ENCODE data around the gene ERLEC1.
A peak's percentile ranks its signal among the peaks of the same experiment; 100 is the strongest.

ERLEC1 gene

GRCh38 chr2:53786352-53786704 is 516 bp upstream of the ERLEC1 start:
- peak overlapping the region; percentile 90 for H3K9ac ChIP-seq (ENCODE audit: low read depth, low read length, poor library complexity)
- no peak overlapping the region for H4K91ac ChIP-seq (ENCODE audit: low read depth, low read length, poor library complexity)
- peaks cover 0 to 20% of the 10 kb centered on the region in 2 donors for H3K36me3 ChIP-seq (replicated peaks in 1 of 2; ENCODE audit: control insufficient read depth in 2 of 2, insufficient read depth in 2 of 2, low read length in 2 of 2)
- peak overlapping the region; percentile 91 for H3K27ac ChIP-seq (replicated peaks; ENCODE audit: low read length)
- H3K9me3 ChIP-seq (replicated peaks in 1 of 2; ENCODE audit: control insufficient read depth in 2 of 2, insufficient read depth in 1 of 2, low read depth in 1 of 2, low read length in 2 of 2): no peaks in the 10 kb centered on the region
- WGBS, 2 donors (ENCODE audit: extremely low coverage in 2 of 2, insufficient read length in 2 of 2, insufficient replicate concordance in 1 of 2): no CpG with 5 or more reads among the region's 18 CpGs
- no peaks in the 10 kb centered on the region for H3K27me3 ChIP-seq (ENCODE audit: control insufficient read depth in 3 of 3, insufficient read depth in 3 of 3, low read depth in 1 of 3, low read length in 3 of 3)
- peak overlapping the region; percentile 58 for H3K4me2 ChIP-seq (ENCODE audit: insufficient read depth, low read length, poor library complexity, severe bottlenecking)
- peak overlapping the region; percentile 77 for H3K14ac ChIP-seq (ENCODE audit: low read length)
- no peak overlapping the region for H3K4ac ChIP-seq (ENCODE audit: low read length)
- H2BK5ac ChIP-seq (ENCODE audit: low read length): peak overlapping the region; percentile 33
- no peak overlapping the region for H4K8ac ChIP-seq (ENCODE audit: low read depth, low read length)
- H2BK15ac ChIP-seq (ENCODE audit: low read length): no peak overlapping the region
- no peak overlapping the region for H2BK12ac ChIP-seq (ENCODE audit: low read length)
- peak overlapping the region; percentile 84 for H3K18ac ChIP-seq (ENCODE audit: low read length)
- peaks cover 9 to 14% of the 10 kb centered on the region in 2 donors for H3K4me1 ChIP-seq (ENCODE audit: control insufficient read depth in 2 of 2, insufficient read depth in 1 of 2, low read depth in 1 of 2, low read length in 2 of 2)
- no peak for DNase-seq (ENCODE audit: low spot score)
- peak overlapping the region; percentile 59 to 94 for H3K4me3 ChIP-seq (ENCODE audit: low read length in 2 of 2)
- no peak overlapping the region for H2AK5ac ChIP-seq (ENCODE audit: low read depth, low read length)
- H3K23ac ChIP-seq (ENCODE audit: low read depth, low read length, poor library complexity): peak overlapping the region; percentile 92
- H2BK120ac ChIP-seq (ENCODE audit: low read depth, low read length): no peak overlapping the region
- peaks cover 7% of the 10 kb centered on the region for H3K79me1 ChIP-seq (ENCODE audit: low read depth, low read length)
- peak overlapping the region; percentile 96 for H2AFZ ChIP-seq (ENCODE audit: low read length)

GRCh38 chr2:53787614-53788289 is 908 bp downstream of the ERLEC1 start:
- no CpG with 5 or more reads among the region's 17 CpGs for WGBS, 2 donors (ENCODE audit: extremely low coverage in 2 of 2, insufficient read length in 2 of 2, insufficient replicate concordance in 1 of 2)

GRCh38 chr2:53793261-53793660 is 6.4 kb downstream of the ERLEC1 start:
- Histone ChIP-seq H3K27me3 (ENCODE audit: control insufficient read depth in 3 of 3, insufficient read depth in 3 of 3, low read depth in 1 of 3, low read length in 3 of 3) (no peaks in the 10 kb centered on the region), H3K4ac (ENCODE audit: low read length) (no peak overlapping the region), H2BK5ac (ENCODE audit: low read length) (no peak overlapping the region), H2AFZ (ENCODE audit: low read length) (no peak overlapping the region), H3K36me3 (replicated peaks in 1 of 2; ENCODE audit: control insufficient read depth in 2 of 2, insufficient read depth in 2 of 2, low read length in 2 of 2) (peaks cover 5 to 43% of the 10 kb centered on the region in 2 donors), H2BK15ac (ENCODE audit: low read length) (no peak overlapping the region), H3K79me1 (ENCODE audit: low read depth, low read length) (no peaks in the 10 kb centered on the region), H3K9me3 (replicated peaks in 1 of 2; ENCODE audit: control insufficient read depth in 2 of 2, insufficient read depth in 1 of 2, low read depth in 1 of 2, low read length in 2 of 2) (no peaks in the 10 kb centered on the region), H3K27ac (replicated peaks; ENCODE audit: low read length) (no peak overlapping the region), H3K4me1 (ENCODE audit: control insufficient read depth in 2 of 2, insufficient read depth in 1 of 2, low read depth in 1 of 2, low read length in 2 of 2) (peaks cover under 1 to 1% of the 10 kb centered on the region in 2 donors), H2AK5ac (ENCODE audit: low read depth, low read length) (no peak overlapping the region), H3K23ac (ENCODE audit: low read depth, low read length, poor library complexity) (no peak overlapping the region), H2BK120ac (ENCODE audit: low read depth, low read length) (no peak overlapping the region), H3K14ac (ENCODE audit: low read length) (no peak overlapping the region), H3K18ac (ENCODE audit: low read length) (no peak overlapping the region), H3K4me3 (ENCODE audit: low read length in 2 of 2) (no peak overlapping the region), H3K9ac (ENCODE audit: low read depth, low read length, poor library complexity) (no peak overlapping the region), H4K91ac (ENCODE audit: low read depth, low read length, poor library complexity) (no peak overlapping the region), H3K4me2 (ENCODE audit: insufficient read depth, low read length, poor library complexity, severe bottlenecking) (no peak overlapping the region), H2BK12ac (ENCODE audit: low read length) (no peak overlapping the region), H4K8ac (ENCODE audit: low read depth, low read length) (no peak overlapping the region)
- no peak for DNase-seq (ENCODE audit: low spot score)
- WGBS, 2 donors (ENCODE audit: extremely low coverage in 2 of 2, insufficient read length in 2 of 2, insufficient replicate concordance in 1 of 2): no CpG with 5 or more reads among the region's 3 CpGs

More at GRCh38 chr2:53787614-53788289, 908 bp downstream of the ERLEC1 start:
- peak overlapping the region; percentile 95 for H3K4me2 ChIP-seq (ENCODE audit: insufficient read depth, low read length, poor library complexity, severe bottlenecking)
- H2AFZ ChIP-seq (ENCODE audit: low read length): peak overlapping the region; percentile 96
- H3K4me3 ChIP-seq (ENCODE audit: low read length in 2 of 2): peak overlapping the region; percentile 59 to 94
- no peak overlapping the region for H3K23ac ChIP-seq (ENCODE audit: low read depth, low read length, poor library complexity)
- no peak overlapping the region for H3K27ac ChIP-seq (replicated peaks; ENCODE audit: low read length)
- no peak overlapping the region for H4K8ac ChIP-seq (ENCODE audit: low read depth, low read length)
- H3K27me3 ChIP-seq (ENCODE audit: control insufficient read depth in 3 of 3, insufficient read depth in 3 of 3, low read depth in 1 of 3, low read length in 3 of 3): no peaks in the 10 kb centered on the region
- H2BK120ac ChIP-seq (ENCODE audit: low read depth, low read length): no peak overlapping the region
- no peak overlapping the region for H2BK12ac ChIP-seq (ENCODE audit: low read length)
- H3K18ac ChIP-seq (ENCODE audit: low read length): no peak overlapping the region
- peaks cover 9 to 14% of the 10 kb centered on the region in 2 donors for H3K4me1 ChIP-seq (ENCODE audit: control insufficient read depth in 2 of 2, insufficient read depth in 1 of 2, low read depth in 1 of 2, low read length in 2 of 2)
- peaks cover 7% of the 10 kb centered on the region for H3K79me1 ChIP-seq (ENCODE audit: low read depth, low read length)
- peak overlapping the region; percentile 50 for H3K9ac ChIP-seq (ENCODE audit: low read depth, low read length, poor library complexity)
- DNase-seq (ENCODE audit: low spot score): no peak
- H3K9me3 ChIP-seq (replicated peaks in 1 of 2; ENCODE audit: control insufficient read depth in 2 of 2, insufficient read depth in 1 of 2, low read depth in 1 of 2, low read length in 2 of 2): no peaks in the 10 kb centered on the region
- no peak overlapping the region for H3K4ac ChIP-seq (ENCODE audit: low read length)
- H2AK5ac ChIP-seq (ENCODE audit: low read depth, low read length): no peak overlapping the region
- H2BK5ac ChIP-seq (ENCODE audit: low read length): no peak overlapping the region
- H4K91ac ChIP-seq (ENCODE audit: low read depth, low read length, poor library complexity): no peak overlapping the region
- no peak overlapping the region for H3K14ac ChIP-seq (ENCODE audit: low read length)
- peaks cover 0 to 8% of the 10 kb centered on the region in 2 donors for H3K36me3 ChIP-seq (replicated peaks in 1 of 2; ENCODE audit: control insufficient read depth in 2 of 2, insufficient read depth in 2 of 2, low read length in 2 of 2)
- no peak overlapping the region for H2BK15ac ChIP-seq (ENCODE audit: low read length)

- Histone ChIP-seq H3K4me1 (ENCODE audit: control insufficient read depth in 2 of 2, insufficient read depth in 1 of 2, low read depth in 1 of 2, low read length in 2 of 2) (no peaks in the 10 kb centered on the region), H2AFZ (ENCODE audit: low read length) (no peak overlapping the region), H3K4ac (ENCODE audit: low read length) (no peak overlapping the region), H3K4me2 (ENCODE audit: insufficient read depth, low read length, poor library complexity, severe bottlenecking) (no peak overlapping the region), H3K79me1 (ENCODE audit: low read depth, low read length) (no peaks in the 10 kb centered on the region), H4K8ac (ENCODE audit: low read depth, low read length) (no peak overlapping the region), H2BK12ac (ENCODE audit: low read length) (no peak overlapping the region), H3K27me3 (ENCODE audit: control insufficient read depth in 3 of 3, insufficient read depth in 3 of 3, low read depth in 1 of 3, low read length in 3 of 3) (no peaks in the 10 kb centered on the region), H2BK5ac (ENCODE audit: low read length) (no peak overlapping the region), H2BK15ac (ENCODE audit: low read length) (no peak overlapping the region), H3K9ac (ENCODE audit: low read depth, low read length, poor library complexity) (no peak overlapping the region), H3K9me3 (replicated peaks in 1 of 2; ENCODE audit: control insufficient read depth in 2 of 2, insufficient read depth in 1 of 2, low read depth in 1 of 2, low read length in 2 of 2) (no peaks in the 10 kb centered on the region), H3K36me3 (replicated peaks in 1 of 2; ENCODE audit: control insufficient read depth in 2 of 2, insufficient read depth in 2 of 2, low read length in 2 of 2) (peaks cover 6 to 48% of the 10 kb centered on the region in 2 donors), H3K4me3 (ENCODE audit: low read length in 2 of 2) (no peak overlapping the region), H2AK5ac (ENCODE audit: low read depth, low read length) (no peak overlapping the region), H3K27ac (replicated peaks; ENCODE audit: low read length) (no peak overlapping the region), H3K18ac (ENCODE audit: low read length) (no peak overlapping the region), H3K14ac (ENCODE audit: low read length) (no peak overlapping the region), H4K91ac (ENCODE audit: low read depth, low read length, poor library complexity) (no peak overlapping the region), H3K23ac (ENCODE audit: low read depth, low read length, poor library complexity) (no peak overlapping the region), H2BK120ac (ENCODE audit: low read depth, low read length) (no peak overlapping the region)
- no peak for DNase-seq (ENCODE audit: low spot score)
- no CpG with 5 or more reads among the region's 3 CpGs for WGBS, 2 donors (ENCODE audit: extremely low coverage in 2 of 2, insufficient read length in 2 of 2, insufficient replicate concordance in 1 of 2)
These were observed 7.0 kb downstream of the ERLEC1 start for GRCh38 chr2:53793821-53794220.

Measured in neuronal stem cell (in vitro differentiated cells).